Ovary (tissue), 3 donors: ENCODE results near the gene MTERF4.

Experiments used
- POLR2A ChIP-seq: fragments of 450-650 bp; IDR thresholded peaks from one replicate; pipeline ENCODE4 v1.6.1; 2017; ENCODE audit warnings: antibody characterized with exemption, mild to moderate bottlenecking, moderate library complexity
- TF ChIP-seq, protein P1 (sequence below), 3 donors: fragments of 450-650 bp in 2 of 3; fragments of 200-600 bp in 1 of 3; IDR thresholded peaks; one replicate each; pipeline versions ENCODE4 v1.5.1 to v1.8.0; 2016 to 2022; ENCODE audit warnings: antibody characterized with exemption in 3 of 3, mild to moderate bottlenecking in 1 of 3
- donor health status: DM: no; HTN: no; CAD: no.

DNA sequence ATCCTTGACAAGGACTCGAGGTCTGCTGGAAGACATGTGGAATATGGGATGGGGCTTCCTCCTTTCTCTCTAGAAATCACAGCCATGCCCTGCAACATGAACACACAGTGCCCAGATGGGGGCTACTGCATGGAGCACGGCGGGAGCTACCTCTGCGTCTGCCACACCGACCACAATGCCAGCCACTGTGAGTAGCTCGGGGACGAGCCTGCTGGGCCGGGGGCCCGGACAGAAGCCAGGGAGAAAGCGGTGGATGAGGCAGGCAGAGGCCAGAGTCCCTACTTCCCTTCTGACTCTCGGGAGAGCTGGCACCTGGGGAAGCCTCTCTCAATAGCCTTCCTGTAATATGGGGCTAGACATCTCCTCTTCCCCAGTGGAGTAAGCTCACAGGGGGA is 53.1 kb downstream of the MTERF4 start:
- TF ChIP-seq, protein P1, sequence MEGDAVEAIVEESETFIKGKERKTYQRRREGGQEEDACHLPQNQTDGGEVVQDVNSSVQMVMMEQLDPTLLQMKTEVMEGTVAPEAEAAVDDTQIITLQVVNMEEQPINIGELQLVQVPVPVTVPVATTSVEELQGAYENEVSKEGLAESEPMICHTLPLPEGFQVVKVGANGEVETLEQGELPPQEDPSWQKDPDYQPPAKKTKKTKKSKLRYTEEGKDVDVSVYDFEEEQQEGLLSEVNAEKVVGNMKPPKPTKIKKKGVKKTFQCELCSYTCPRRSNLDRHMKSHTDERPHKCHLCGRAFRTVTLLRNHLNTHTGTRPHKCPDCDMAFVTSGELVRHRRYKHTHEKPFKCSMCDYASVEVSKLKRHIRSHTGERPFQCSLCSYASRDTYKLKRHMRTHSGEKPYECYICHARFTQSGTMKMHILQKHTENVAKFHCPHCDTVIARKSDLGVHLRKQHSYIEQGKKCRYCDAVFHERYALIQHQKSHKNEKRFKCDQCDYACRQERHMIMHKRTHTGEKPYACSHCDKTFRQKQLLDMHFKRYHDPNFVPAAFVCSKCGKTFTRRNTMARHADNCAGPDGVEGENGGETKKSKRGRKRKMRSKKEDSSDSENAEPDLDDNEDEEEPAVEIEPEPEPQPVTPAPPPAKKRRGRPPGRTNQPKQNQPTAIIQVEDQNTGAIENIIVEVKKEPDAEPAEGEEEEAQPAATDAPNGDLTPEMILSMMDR (IDR thresholded peaks at IDR 0.05), result no peak
- TF ChIP-seq POLR2A, result no peak
